Aorta (tissue), 5 donors: ENCODE results near the gene ABCC9. TPM values are rescaled to one million over a fixed set of nuclear protein-coding genes. Genes with fewer than 3 reads are reported as not detected.

Source experiments
- ATAC-seq: fragments of 200-7000 bp; cut with Tn5 transposase; one replicate; pipeline ENCODE4 v1.9.1; 2022; ENCODE audit warnings: moderate library complexity; ENCODE audit not compliant: low FRiP score
- DNase-seq, 2 donors: peaks; one replicate each; pipeline ENCODE4 v3.0.0-alpha.2; 2020
- H3K27ac ChIP-seq, 2 donors: one replicate each; pipeline ENCODE4 v1.5.1; 2013; ENCODE audit warnings: low read length in 2 of 2, mild to moderate bottlenecking in 2 of 2, moderate library complexity in 2 of 2, control low read depth in 1 of 2, inconsistent platforms in 1 of 2, low read depth in 1 of 2
- H3K27me3 ChIP-seq, 2 donors: one replicate each; pipeline ENCODE4 v1.6.1; 2013; ENCODE audit warnings: control low read depth in 1 of 2, low read length in 1 of 2, mild to moderate bottlenecking in 1 of 2, moderate library complexity in 1 of 2; ENCODE audit not compliant: insufficient read depth in 2 of 2, control insufficient read depth in 1 of 2
- H3K36me3 ChIP-seq, 2 donors: one replicate each; pipeline ENCODE4 v1.6.1; 2013; ENCODE audit warnings: control low read depth in 1 of 2, low read length in 1 of 2, mild to moderate bottlenecking in 1 of 2; ENCODE audit not compliant: insufficient read depth in 2 of 2, control insufficient read depth in 1 of 2
- H3K4me1 ChIP-seq, 2 donors: one replicate each; pipeline ENCODE4 v1.6.1; 2013; ENCODE audit warnings: low read length in 2 of 2, control low read depth in 1 of 2, mild to moderate bottlenecking in 1 of 2, moderate library complexity in 1 of 2; ENCODE audit not compliant: insufficient read depth in 2 of 2, control insufficient read depth in 1 of 2
- H3K4me3 ChIP-seq, 2 donors: one replicate each; pipeline ENCODE4 v1.5.1; 2013; ENCODE audit warnings: low read length in 2 of 2, control low read depth in 1 of 2, mild to moderate bottlenecking in 1 of 2
- H3K9me3 ChIP-seq: one replicate; pipeline ENCODE4 v1.6.1; 2013; ENCODE audit warnings: mild to moderate bottlenecking, low read length; ENCODE audit not compliant: control insufficient read depth
- WGBS, 2 donors: extraction: QIAGEN DNeasy Blood & Tissue Kit; methylation state at CpG; one replicate each; pipeline ENCODE4 v1.1.7; 2013; 5-methylcytosine and 5-hydroxymethylcytosine counted together
- intact Hi-C, 2 donors: fragments of 100-400 bp; cut with DNase I; formaldehyde crosslinking; loops; one replicate each; pipeline versions ENCODE4 v1.14.2 to v1.15.0; 2022
- polyA plus RNA-seq, 2 donors: library from polyadenylated mRNA; stranded (reverse); fragments of 200-250 nt; gene quantifications; one replicate each; pipeline ENCODE4 v1.2.3, GENCODE V29; 2013
- total RNA-seq, 2 donors: library from RNA; stranded (reverse); fragmentation: NEBNext Ultra II Directional; extraction: Animal tissue kit (Norgen Biotek cat#: 25700); gene quantifications; one replicate each; pipeline ENCODE4 v1.2.1, GENCODE V29; 2021
- donor health status: healthy with polysubstance abuse.
- donor health status: Bipolar disorder and iron deficiency.
- donor health status: DM: no; HTN: no; CAD: no.
- donor health status: DM: no; HTN: no; CAD: no.
- donor health status: DM: yes; HTN: yes; CAD: no.

ABCC9 gene
- total and polyA plus RNA-seq, 4 donors, result 0.69 to 157 (median 24.5) TPM

- ATAC-seq, result no peak
- H3K27ac ChIP-seq, result no peak overlapping the region
- peaks cover 0 to 3% of the 10 kb centered on the region in 2 donors for H3K4me1 ChIP-seq
- H3K4me3 ChIP-seq, result no peak overlapping the region
- no peaks in the 10 kb centered on the region for H3K9me3 ChIP-seq
- WGBS, 2 donors, result 10 to 15% methylated on average over 4 of the region's 4 CpGs
- no peaks in the 10 kb centered on the region for H3K36me3 ChIP-seq
- no peaks in the 10 kb centered on the region for H3K27me3 ChIP-seq
- no peak for DNase-seq
- intact Hi-C loops, result loop anchor here in 1 of 2 donors (10.0 kb wide), 1 partner anchor 107 kb away; the partner anchor contains the start of gene KCNJ8
Measured at GRCh38 chr12:21881965-21882364, 59.3 kb downstream of the ABCC9 start.

GRCh38 chr12:21879312-21879711 is 61.9 kb downstream of the ABCC9 start:
- intact Hi-C loops, result no loop called here
- ATAC-seq (no peak), DNase-seq (no peak)
- 97 to 98% methylated on average over 1 of the region's 1 CpG for WGBS, 2 donors
- Histone ChIP-seq H3K27ac (no peak overlapping the region), H3K4me3 (no peak overlapping the region), H3K27me3 (no peaks in the 10 kb centered on the region), H3K9me3 (no peaks in the 10 kb centered on the region), H3K4me1 (peaks cover 0 to 3% of the 10 kb centered on the region in 2 donors), H3K36me3 (no peaks in the 10 kb centered on the region)

GRCh38 chr12:21877293-21877982 is 63.8 kb downstream of the ABCC9 start:
- DNase-seq (no peak), ATAC-seq (no peak)
- Histone ChIP-seq H3K4me1 (peaks cover 0 to 3% of the 10 kb centered on the region in 2 donors), H3K9me3 (no peaks in the 10 kb centered on the region), H3K4me3 (no peak overlapping the region), H3K27ac (no peak overlapping the region), H3K27me3 (no peaks in the 10 kb centered on the region), H3K36me3 (no peaks in the 10 kb centered on the region)
- WGBS, 2 donors, result 89 to 90% methylated on average over 2 of the region's 2 CpGs
- intact Hi-C loops, result no loop called here

- peaks cover 0 to 2% of the 10 kb centered on the region in 2 donors for H3K4me1 ChIP-seq
- H3K36me3 ChIP-seq, result no peaks in the 10 kb centered on the region
- DNase-seq, result no peak
- H3K9me3 ChIP-seq, result no peaks in the 10 kb centered on the region
- intact Hi-C loops, result no loop called here
- no peaks in the 10 kb centered on the region for H3K27me3 ChIP-seq
- H3K27ac ChIP-seq, result no peak overlapping the region
- no peak for ATAC-seq
- H3K4me3 ChIP-seq, result no peak overlapping the region
Measured at GRCh38 chr12:21865846-21866245, 75.4 kb downstream of the ABCC9 start.

- no peak for DNase-seq
- Histone ChIP-seq H3K27me3 (no peaks in the 10 kb centered on the region), H3K36me3 (no peaks in the 10 kb centered on the region), H3K9me3 (no peaks in the 10 kb centered on the region), H3K4me1 (no peaks in the 10 kb centered on the region), H3K4me3 (no peak overlapping the region), H3K27ac (no peak overlapping the region)
- ATAC-seq, result no peak
- intact Hi-C loops, result no loop called here
- 94 to 95% methylated on average over 2 of the region's 2 CpGs for WGBS, 2 donors
Measured at GRCh38 chr12:21860534-21860933, 80.7 kb downstream of the ABCC9 start.

- H3K27ac ChIP-seq, result no peak overlapping the region
- intact Hi-C loops, result no loop called here
- DNase-seq (no peak), ATAC-seq (no peak)
- 82 to 86% methylated on average over 4 of the region's 4 CpGs for WGBS, 2 donors
- H3K36me3 ChIP-seq, result no peaks in the 10 kb centered on the region
- H3K4me3 ChIP-seq, result no peak overlapping the region
- no peaks in the 10 kb centered on the region for H3K27me3 ChIP-seq
- no peaks in the 10 kb centered on the region for H3K9me3 ChIP-seq
- H3K4me1 ChIP-seq, result no peaks in the 10 kb centered on the region
Measured at GRCh38 chr12:21860128-21860527, 81.1 kb downstream of the ABCC9 start.

- Histone ChIP-seq H3K27ac (no peak overlapping the region), H3K36me3 (no peaks in the 10 kb centered on the region), H3K4me1 (no peaks in the 10 kb centered on the region), H3K27me3 (no peaks in the 10 kb centered on the region), H3K9me3 (no peaks in the 10 kb centered on the region), H3K4me3 (no peak overlapping the region)
- DNase-seq (no peak), ATAC-seq (no peak)
- WGBS, 2 donors, result 80 to 84% methylated on average over 5 of the region's 5 CpGs
- intact Hi-C loops, result no loop called here
Measured at GRCh38 chr12:21852251-21852650, 89.0 kb downstream of the ABCC9 start.

GRCh38 chr12:21851151-21851550 is 90.1 kb downstream of the ABCC9 start:
- intact Hi-C loops, result no loop called here
- no peak overlapping the region for H3K27ac ChIP-seq
- no peaks in the 10 kb centered on the region for H3K27me3 ChIP-seq
- 72 to 90% methylated on average over 1 of the region's 1 CpG for WGBS, 2 donors
- no peak for DNase-seq
- ATAC-seq, result no peak
- no peaks in the 10 kb centered on the region for H3K9me3 ChIP-seq
- no peaks in the 10 kb centered on the region for H3K4me1 ChIP-seq
- no peak overlapping the region for H3K4me3 ChIP-seq
- no peaks in the 10 kb centered on the region for H3K36me3 ChIP-seq

- H3K9me3 ChIP-seq, result no peaks in the 10 kb centered on the region
- DNase-seq (no peak), ATAC-seq (peak; percentile 59)
- 18 to 26% methylated on average over 4 of the region's 4 CpGs for WGBS, 2 donors
- no peaks in the 10 kb centered on the region for H3K27me3 ChIP-seq
- no peak overlapping the region for H3K4me3 ChIP-seq
- no peaks in the 10 kb centered on the region for H3K4me1 ChIP-seq
- H3K27ac ChIP-seq, result no peak overlapping the region
- H3K36me3 ChIP-seq, result no peaks in the 10 kb centered on the region
- intact Hi-C loops, result no loop called here
Measured at GRCh38 chr12:21850419-21850818, 90.8 kb downstream of the ABCC9 start.
